Ishikawa (cell line): ENCODE results near the gene NOXA1.

Experiments used
- CEBPB ChIP-seq: IDR thresholded peaks from 2 replicates; pipeline ENCODE4 v1.6.1; 2012
- CREB1 ChIP-seq: IDR thresholded peaks from 2 replicates; pipeline ENCODE4 v1.6.1; 2012; ENCODE audit warnings: low read depth
- EP300 ChIP-seq: IDR thresholded peaks from 2 replicates; pipeline ENCODE4 v1.6.1; 2012; ENCODE audit warnings: borderline replicate concordance
- FOXM1 ChIP-seq: IDR thresholded peaks from 2 replicates; pipeline ENCODE4 v1.6.1; 2012; ENCODE audit warnings: low read depth, borderline replicate concordance
- RAD21 ChIP-seq: IDR thresholded peaks from 2 replicates; pipeline ENCODE4 v1.6.1; 2012; ENCODE audit warnings: low read depth
- TAF1 ChIP-seq: IDR thresholded peaks from 2 replicates; pipeline ENCODE4 v1.6.1; 2012; ENCODE audit warnings: low read depth, mild to moderate bottlenecking
- TCF12 ChIP-seq: IDR thresholded peaks from 2 replicates; pipeline ENCODE4 v1.6.1; 2012; ENCODE audit warnings: low read depth
- TEAD4 ChIP-seq: IDR thresholded peaks from 2 replicates; pipeline ENCODE4 v1.6.1; 2012
- ZBTB7A ChIP-seq: IDR thresholded peaks from 2 replicates; pipeline ENCODE4 v1.6.1; 2012; ENCODE audit warnings: low read depth
- TF ChIP-seq, protein P1 (sequence below): IDR thresholded peaks from 2 replicates; pipeline ENCODE4 v1.6.1; 2012
- TF ChIP-seq, protein P2 (sequence below): IDR thresholded peaks from 2 replicates; pipeline ENCODE4 v1.6.1; 2012

DNA sequence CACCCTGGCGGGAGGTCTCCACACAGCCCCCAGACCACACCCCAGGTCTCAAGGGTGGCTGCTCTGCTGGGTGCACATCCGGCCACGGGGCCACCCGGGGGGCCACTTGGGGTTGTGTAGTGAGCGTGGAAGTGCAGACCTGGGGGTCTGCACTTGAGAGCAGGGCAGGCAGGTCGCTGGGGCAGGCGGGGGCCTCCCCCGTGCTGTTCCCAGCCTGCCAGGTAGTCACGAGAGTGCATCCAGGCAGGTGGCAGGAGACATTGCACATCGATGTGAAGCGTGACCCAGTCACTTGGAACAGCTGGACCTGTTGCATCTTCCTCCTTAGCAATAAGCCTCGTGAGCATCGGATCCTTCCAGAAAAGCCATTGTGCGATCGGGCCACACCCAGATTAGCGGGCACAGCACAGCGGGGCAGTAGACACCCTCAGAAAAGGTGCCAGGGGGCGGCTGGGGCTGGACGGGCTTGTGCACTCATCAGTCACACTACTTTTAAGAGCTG is 22.8 kb downstream of the NOXA1 start:
- TF ChIP-seq TAF1 (no peak), EP300 (no peak), TEAD4 (no peak), RAD21 (no peak), TCF12 (0 out of 2 replicates have a peak, but pooled peaks have one; percentile 20), ZBTB7A (no peak), FOXM1 (no peak), CREB1 (no peak), CEBPB (no peak)
- TF ChIP-seq, protein P1, sequence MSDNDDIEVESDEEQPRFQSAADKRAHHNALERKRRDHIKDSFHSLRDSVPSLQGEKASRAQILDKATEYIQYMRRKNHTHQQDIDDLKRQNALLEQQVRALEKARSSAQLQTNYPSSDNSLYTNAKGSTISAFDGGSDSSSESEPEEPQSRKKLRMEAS: no peak
- TF ChIP-seq, protein P2, sequence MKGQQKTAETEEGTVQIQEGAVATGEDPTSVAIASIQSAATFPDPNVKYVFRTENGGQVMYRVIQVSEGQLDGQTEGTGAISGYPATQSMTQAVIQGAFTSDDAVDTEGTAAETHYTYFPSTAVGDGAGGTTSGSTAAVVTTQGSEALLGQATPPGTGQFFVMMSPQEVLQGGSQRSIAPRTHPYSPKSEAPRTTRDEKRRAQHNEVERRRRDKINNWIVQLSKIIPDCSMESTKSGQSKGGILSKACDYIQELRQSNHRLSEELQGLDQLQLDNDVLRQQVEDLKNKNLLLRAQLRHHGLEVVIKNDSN: no peak
